CD4-positive, alpha-beta T cell treated with Interleukin-15 for 4 hours (primary cell): Measurements from ENCODE around the gene DNAH14.

Source experiments
- DNase-seq: peaks from one replicate; pipeline ENCODE4 v3.0.0-alpha.2; 2020; ENCODE audit warnings: low spot score

Gene DNAH14

GRCh38 chr1:225428881-225429455 lies 499.5 kb downstream of the DNAH14 start:
- no peak for DNase-seq

GRCh38 chr1:225430301-225430700 lies 500.8 kb downstream of the DNAH14 start:
- no peak for DNase-seq

GRCh38 chr1:225431081-225431863 lies 501.8 kb downstream of the DNAH14 start:
- DNase-seq = no peak

- DNase-seq = no peak
These were observed 504.6 kb downstream of the DNAH14 start for GRCh38 chr1:225434046-225434445.

- no peak for DNase-seq
These were observed 505.6 kb downstream of the DNAH14 start for GRCh38 chr1:225435076-225435475.

- no peak for DNase-seq
These were observed 506.0 kb downstream of the DNAH14 start for GRCh38 chr1:225435487-225435886.

GRCh38 chr1:225435957-225436392 lies 506.5 kb downstream of the DNAH14 start:
- no peak for DNase-seq

GRCh38 chr1:225437710-225438437 lies 508.4 kb downstream of the DNAH14 start:
- DNase-seq = no peak

GRCh38 chr1:225440380-225441221 lies 511.1 kb downstream of the DNAH14 start:
- no peak for DNase-seq

GRCh38 chr1:225441314-225442122 lies 512.0 kb downstream of the DNAH14 start:
- no peak for DNase-seq

- DNase-seq = no peak
These were observed 512.6 kb downstream of the DNAH14 start for GRCh38 chr1:225442123-225442505.

- no peak for DNase-seq
These were observed 516.4 kb downstream of the DNAH14 start for GRCh38 chr1:225445639-225446594.

- no peak for DNase-seq
These were observed 517.1 kb downstream of the DNAH14 start for GRCh38 chr1:225446595-225446960.

- no peak for DNase-seq
These were observed 517.6 kb downstream of the DNAH14 start for GRCh38 chr1:225446981-225447615.

- DNase-seq = no peak
These were observed 518.2 kb downstream of the DNAH14 start for GRCh38 chr1:225447650-225448089.

GRCh38 chr1:225448146-225448805 lies 518.8 kb downstream of the DNAH14 start:
- no peak for DNase-seq
